Pancreas (tissue), 10 donors: ENCODE data around the gene GBX1. TPM values are rescaled to one million over a fixed set of nuclear protein-coding genes. Genes with fewer than 3 reads are reported as not detected.

Source experiments
- ATAC-seq, 4 donors: fragments of 200-7000 bp; cut with Tn5 transposase; one replicate each; pipeline versions ENCODE4 v1.8.0 to v1.9.1; 2020; ENCODE audit warnings: mild to moderate bottlenecking in 4 of 4, moderate library complexity in 4 of 4
- DNase-seq, 6 donors: peaks; one replicate each; pipeline ENCODE4 v3.0.0-alpha.2; 2020
- FAIRE-seq: peaks from 2 replicates; lab custom pipeline; 2012; peaks lifted over from hg19 to GRCh38; lab: Jason Lieb, UNC
- H3K27ac ChIP-seq, 4 donors: fragments of 200-600 bp; sonication (generic); 1 replicate in 3 of 4; 2 replicates in 1 of 4; pipeline versions ENCODE4 v1.5.0 to v1.8.0; 2020
- H3K27me3 ChIP-seq, 4 donors: fragments of 200-600 bp; one replicate each; pipeline ENCODE4 v1.8.0; 2021
- H3K36me3 ChIP-seq, 3 donors: fragments of 200-600 bp; sonication (generic) in 1 of 3; one replicate each; pipeline versions ENCODE4 v1.5.0 to v1.8.0; 2020 to 2021
- H3K4me1 ChIP-seq, 3 donors: fragments of 200-600 bp; one replicate each; pipeline ENCODE4 v1.8.0; 2021
- H3K4me3 ChIP-seq, 4 donors: fragments of 200-600 bp; sonication (generic) in 2 of 4; one replicate each; pipeline versions ENCODE4 v1.5.0 to v1.8.0; 2020 to 2021
- H3K9me3 ChIP-seq, 4 donors: fragments of 200-600 bp; one replicate each; pipeline ENCODE4 v1.8.0; 2021
- CTCF ChIP-seq, 4 donors: fragments of 200-600 bp; sonication (generic) in 3 of 4; IDR thresholded peaks; one replicate each; pipeline versions ENCODE4 v1.5.0 to v1.8.0; 2021; ENCODE audit warnings: antibody characterized with exemption in 4 of 4
- WGBS, 2 donors: extraction: QIAGEN DNeasy Blood & Tissue Kit; methylation state at CpG; one replicate each; pipeline ENCODE4 v1.1.7; 2013; 5-methylcytosine and 5-hydroxymethylcytosine counted together
- intact Hi-C, 3 donors: fragments of 100-400 bp; cut with DNase I; formaldehyde crosslinking; loops; one replicate each; pipeline versions ENCODE4 v1.11.1 to v1.14.2; 2022
- polyA plus RNA-seq, 2 donors: library from polyadenylated mRNA; stranded (reverse); fragments of 200-250 nt; gene quantifications; one replicate each; pipeline ENCODE4 v1.2.3, GENCODE V29; 2013
- total RNA-seq, 6 donors: library from RNA; stranded (reverse); fragmentation: NEBNext Ultra II Directional in 4 of 6; extraction: Animal tissue kit (Norgen Biotek cat#: 25700) in 4 of 6; gene quantifications; one replicate each; pipeline versions ENCODE4 v1.2.1 to v1.2.4, GENCODE V29; 2021 to 2023
- donor health status: healthy with polysubstance abuse.
- donor health status: DM: no; HTN: no; CAD: no; lungs with moderate emphysema.
- donor health status: DM: no; HTN: no; CAD: no.
- donor health status: control.
- donor health status: control.
- donor health status: Bipolar disorder and iron deficiency.
- donor health status: DM: yes; HTN: yes; CAD: no.
- donor health status: DM: no; HTN: no; CAD: no.
- donor health status: DM: no; HTN: no; CAD: no.
- donor health status: DM: yes; HTN: yes; CAD: no.

GBX1 gene
- total and polyA plus RNA-seq, 8 donors, result not detected

GRCh38 chr7:151168003-151168786 lies 701 bp upstream of the GBX1 start:
- no peaks in the 10 kb centered on the region for H3K36me3 ChIP-seq
- DNase-seq (peak in 4 of 6 donors; percentile 39 to 85 (median 62)), FAIRE-seq (no peak), ATAC-seq (peak; percentile 65 to 82 (median 79))
- WGBS, 2 donors, result 3 to 6% methylated on average over 32 to 52 of the region's 52 CpGs
- no peak overlapping the region for H3K27ac ChIP-seq
- H3K4me3 ChIP-seq, result peak overlapping the region; percentile 16 to 59 (median 40)
- no peaks in the 10 kb centered on the region for H3K9me3 ChIP-seq
- peak; percentile 54 to 75 (median 66) for TF ChIP-seq CTCF (IDR thresholded peaks at IDR 0.05)
- H3K4me1 ChIP-seq, result peaks cover 0 to 5% (median 4%) of the 10 kb centered on the region in 3 donors
- intact Hi-C loops, result loop anchor here in 1 of 3 donors (5.0 kb wide), 1 partner anchor 41 kb away; no protein-coding TSS in a partner anchor
- H3K27me3 ChIP-seq, result peaks cover 0 to 25% (median 3%) of the 10 kb centered on the region in 4 donors

- peak in 1 of 4 donors; percentile 22 for ATAC-seq
- Histone ChIP-seq H3K27ac (no peak overlapping the region), H3K27me3 (peaks cover 0 to 25% (median 3%) of the 10 kb centered on the region in 4 donors), H3K9me3 (no peaks in the 10 kb centered on the region), H3K36me3 (no peaks in the 10 kb centered on the region), H3K4me1 (peaks cover 0 to 5% (median 4%) of the 10 kb centered on the region in 3 donors), H3K4me3 (peak overlapping the region; percentile 16 to 59 (median 40))
- DNase-seq, result peak in 1 of 6 donors; percentile 57
- no peak for FAIRE-seq
- intact Hi-C loops, result loop anchor here in 1 of 3 donors (5.0 kb wide), 1 partner anchor 39 kb away; no protein-coding TSS in a partner anchor
- no peak for TF ChIP-seq CTCF (IDR thresholded peaks at IDR 0.05)
- 11 to 15% methylated on average over 26 to 31 of the region's 31 CpGs for WGBS, 2 donors
Observed at GRCh38 chr7:151166629-151167196, 781 bp downstream of the GBX1 start.

- ATAC-seq (no peak), FAIRE-seq (no peak), DNase-seq (no peak)
- Histone ChIP-seq H3K27ac (no peak overlapping the region), H3K27me3 (peaks cover 0 to 25% (median 3%) of the 10 kb centered on the region in 4 donors), H3K4me3 (no peak overlapping the region), H3K4me1 (peaks cover 0 to under 1% (median under 1%) of the 10 kb centered on the region in 3 donors), H3K36me3 (no peaks in the 10 kb centered on the region), H3K9me3 (no peaks in the 10 kb centered on the region)
- intact Hi-C loops, result no loop called here
- 46 to 65% methylated on average over 1 of the region's 1 CpG for WGBS, 2 donors
- no peak for TF ChIP-seq CTCF (IDR thresholded peaks at IDR 0.05)
Observed at GRCh38 chr7:151161757-151162156, 5.7 kb downstream of the GBX1 start.

- no peaks in the 10 kb centered on the region for H3K9me3 ChIP-seq
- WGBS, 2 donors, result 77 to 79% methylated on average over 7 of the region's 7 CpGs
- no peak for ATAC-seq
- DNase-seq, result no peak
- H3K4me3 ChIP-seq, result no peak overlapping the region
- intact Hi-C loops, result no loop called here
- no peaks in the 10 kb centered on the region for H3K36me3 ChIP-seq
- no peaks in the 10 kb centered on the region for H3K4me1 ChIP-seq
- no peak overlapping the region for H3K27ac ChIP-seq
- H3K27me3 ChIP-seq, result peaks cover 0 to 13% (median 0%) of the 10 kb centered on the region in 4 donors
- FAIRE-seq, result no peak
- no peak for TF ChIP-seq CTCF (IDR thresholded peaks at IDR 0.05)
Observed at GRCh38 chr7:151157645-151158329, 9.7 kb downstream of the GBX1 start.
